H1 (cell line): ENCODE data around the gene SLC4A1AP. TPM values are rescaled to one million over a fixed set of nuclear protein-coding genes. Genes with fewer than 3 reads are reported as not detected.
A peak's percentile ranks its signal among the peaks of the same experiment; 100 is the strongest.

Source experiments
- CTCF ChIA-PET: fragments of 300-600 bp; sonication (Branson Sonifier 250); formaldehyde crosslinking; loops from one replicate; lab custom pipeline; 2021; ENCODE audit not compliant: partially characterized antibody; lab: Charles Lee
- POLR2A ChIA-PET: fragments of 300-600 bp; sonication (Branson Sonifier 250); formaldehyde crosslinking; loops from one replicate; lab custom pipeline; 2021; ENCODE audit warnings: inconsistent platforms; ENCODE audit not compliant: partially characterized antibody; lab: Charles Lee
- DNase-seq, 2 experiments: peaks; one replicate each; pipeline versions ENCODE4 v3.0.0 to v3.0.0-alpha.2; 2010 to 2022; ENCODE audit warnings: low spot score in 2 of 2, low read depth in 1 of 2, mixed read lengths in 1 of 2
- FAIRE-seq: peaks from 2 replicates; lab custom pipeline; 2011; peaks lifted over from hg19 to GRCh38; lab: Jason Lieb, UNC
- H2AFZ ChIP-seq: 2 replicates; pipeline ENCODE4 v1.8.1; 2012; ENCODE audit warnings: low read length, inconsistent platforms
- H2AK5ac ChIP-seq: 2 replicates; pipeline ENCODE4 v1.6.1; 2013; ENCODE audit warnings: low read depth, low read length
- H2BK120ac ChIP-seq: replicated peaks from 2 replicates; pipeline ENCODE3; 2013; ENCODE audit warnings: low read depth, low read length, inconsistent platforms
- H2BK12ac ChIP-seq: 2 replicates; pipeline ENCODE4 v1.6.1; 2013; ENCODE audit warnings: low read depth, low read length
- H2BK15ac ChIP-seq: 2 replicates; pipeline ENCODE4 v1.6.1; 2013; ENCODE audit warnings: low read length
- H2BK20ac ChIP-seq: 2 replicates; pipeline ENCODE4 v1.6.1; 2013; ENCODE audit warnings: low read length
- H2BK5ac ChIP-seq: 2 replicates; pipeline ENCODE4 v1.6.1; 2013; ENCODE audit warnings: low read depth, low read length
- H3K14ac ChIP-seq: 2 replicates; pipeline ENCODE4 v1.6.1; 2013; ENCODE audit warnings: inconsistent platforms; ENCODE audit not compliant: insufficient read length
- H3K18ac ChIP-seq: 2 replicates; pipeline ENCODE4 v1.6.1; 2013; ENCODE audit warnings: low read length; ENCODE audit errors: extremely low read depth
- H3K23ac ChIP-seq: 2 replicates; pipeline ENCODE4 v1.6.1; 2013; ENCODE audit warnings: inconsistent platforms; ENCODE audit not compliant: insufficient read length
- H3K23me2 ChIP-seq: 2 replicates; pipeline ENCODE4 v1.6.1; 2013; ENCODE audit warnings: low read depth, low read length
- H3K27ac ChIP-seq: 2 replicates; pipeline ENCODE4 v1.6.1; 2011; ENCODE audit warnings: low read depth, low read length, inconsistent platforms
- H3K27me3 ChIP-seq, 4 experiments: replicated peaks in 1 of 4; 1 replicate in 1 of 4; 2 replicates in 3 of 4; pipeline versions ENCODE4 v1.6.1 to v1.8.1; 2011 to 2013; ENCODE audit warnings: low read length in 3 of 4, mild to moderate bottlenecking in 3 of 4, inconsistent platforms in 2 of 4, mixed read lengths in 2 of 4, moderate library complexity in 1 of 4; ENCODE audit not compliant: control insufficient read depth in 3 of 4, insufficient read depth in 3 of 4; ENCODE audit errors: extremely low read depth in 1 of 4
- H3K36me3 ChIP-seq, 4 experiments: 2 replicates each; pipeline versions ENCODE4 v1.6.1 to v1.8.1; 2011 to 2013; ENCODE audit warnings: mild to moderate bottlenecking in 4 of 4, low read length in 3 of 4, moderate library complexity in 2 of 4, control low read depth in 1 of 4, inconsistent platforms in 1 of 4; ENCODE audit not compliant: insufficient read depth in 4 of 4, control insufficient read depth in 2 of 4
- H3K4ac ChIP-seq: replicated peaks from 2 replicates; pipeline ENCODE3; 2013; ENCODE audit warnings: low read length, low read depth, mixed read lengths, inconsistent platforms; ENCODE audit not compliant: insufficient read length
- H3K4me1 ChIP-seq, 4 experiments: replicated peaks in 1 of 4; 1 replicate in 1 of 4; 2 replicates in 3 of 4; pipeline versions ENCODE4 v1.6.1 to v1.8.1; 2011 to 2013; ENCODE audit warnings: low read length in 3 of 4, inconsistent platforms in 2 of 4, mixed read lengths in 1 of 4; ENCODE audit not compliant: insufficient read depth in 4 of 4, control insufficient read depth in 3 of 4
- H3K4me2 ChIP-seq, 2 experiments: 2 replicates each; pipeline versions ENCODE4 v1.6.1 to v1.8.1; 2011 to 2013; ENCODE audit warnings: low read depth in 2 of 2, low read length in 2 of 2, control low read depth in 1 of 2, inconsistent platforms in 1 of 2, mild to moderate bottlenecking in 1 of 2; ENCODE audit not compliant: insufficient read depth in 1 of 2
- H3K4me3 ChIP-seq, 4 experiments: fragments of 200-600, 300-600 bp in 1 of 4; sonication (generic), shearing (Covaris generic), sonication (Bioruptor Twin) in 1 of 4; 2 replicates each; pipeline versions ENCODE4 v1.5.1 to v1.8.1; 2011 to 2016; ENCODE audit warnings: low read length in 4 of 4, low read depth in 3 of 4, control low read depth in 2 of 4, inconsistent platforms in 2 of 4, mild to moderate bottlenecking in 2 of 4, mixed read lengths in 1 of 4, moderate library complexity in 1 of 4; ENCODE audit not compliant: insufficient read depth in 2 of 4; ENCODE audit errors: extremely low read depth in 1 of 4
- H3K56ac ChIP-seq: replicated peaks from 2 replicates; pipeline ENCODE3; 2013; ENCODE audit warnings: low read depth, mild to moderate bottlenecking, mixed read lengths, low read length, inconsistent platforms; ENCODE audit not compliant: insufficient read length
- H3K79me1 ChIP-seq: 2 replicates; pipeline ENCODE4 v1.6.1; 2013; ENCODE audit warnings: low read depth, low read length, control low read depth
- H3K79me2 ChIP-seq, 2 experiments: 2 replicates each; pipeline versions ENCODE4 v1.6.1 to v1.8.1; 2012 to 2013; ENCODE audit warnings: low read length in 2 of 2, mild to moderate bottlenecking in 2 of 2, inconsistent platforms in 1 of 2; ENCODE audit not compliant: insufficient read depth in 2 of 2, control insufficient read depth in 1 of 2
- H3K9ac ChIP-seq, 4 experiments: replicated peaks in 1 of 4; 1 replicate in 1 of 4; 2 replicates in 3 of 4; pipeline versions ENCODE4 v1.6.1 to v1.8.1; 2011 to 2013; ENCODE audit warnings: low read depth in 3 of 4, low read length in 3 of 4, control low read depth in 2 of 4, mild to moderate bottlenecking in 2 of 4, moderate library complexity in 2 of 4, inconsistent platforms in 1 of 4; ENCODE audit errors: extremely low read depth in 1 of 4
- H3K9me3 ChIP-seq, 2 experiments: 2 replicates each; pipeline versions ENCODE4 v1.6.1 to v1.8.1; 2012 to 2013; ENCODE audit warnings: mild to moderate bottlenecking in 2 of 2, moderate library complexity in 2 of 2, control low read depth in 1 of 2, inconsistent platforms in 1 of 2, low read depth in 1 of 2, low read length in 1 of 2, mixed read lengths in 1 of 2; ENCODE audit not compliant: insufficient read depth in 2 of 2
- H4K20me1 ChIP-seq, 2 experiments: replicated peaks in 1 of 2; 2 replicates each; pipeline versions ENCODE3 to v1.8.1; 2011 to 2013; ENCODE audit warnings: inconsistent platforms in 2 of 2, low read length in 2 of 2, mild to moderate bottlenecking in 1 of 2; ENCODE audit not compliant: insufficient read depth in 2 of 2, control insufficient read depth in 1 of 2
- H4K5ac ChIP-seq: 2 replicates; pipeline ENCODE4 v1.6.1; 2013; ENCODE audit warnings: low read length, low read depth, mixed read lengths, inconsistent platforms; ENCODE audit not compliant: insufficient read length
- H4K8ac ChIP-seq: 2 replicates; pipeline ENCODE4 v1.8.0; 2013; ENCODE audit warnings: mild to moderate bottlenecking, moderate library complexity, low read length, inconsistent platforms; ENCODE audit not compliant: insufficient read depth; ENCODE audit errors: extremely low read depth
- H4K91ac ChIP-seq: replicated peaks from 2 replicates; pipeline ENCODE3; 2013; ENCODE audit warnings: low read length, mixed read lengths, inconsistent platforms; ENCODE audit not compliant: insufficient read length
- ASH2L ChIP-seq: fragments of 200-600, 300-600 bp; sonication (generic); IDR thresholded peaks from one replicate; pipeline ENCODE4 v1.7.1; 2017; ENCODE audit warnings: low read length
- E2F6 ChIP-seq: IDR thresholded peaks from 2 replicates; pipeline ENCODE4 v1.6.1; 2012; ENCODE audit warnings: inconsistent platforms
- EGR1 ChIP-seq: IDR thresholded peaks from 2 replicates; pipeline ENCODE4 v1.6.1; 2011; ENCODE audit warnings: low read depth, low read length, borderline replicate concordance
- EZH2 ChIP-seq: fragments of 200-600 bp; sonication (generic); IDR thresholded peaks from 2 replicates; pipeline ENCODE4 v1.7.1; 2012; ENCODE audit warnings: low read depth, mild to moderate bottlenecking, moderate library complexity, low read length, inconsistent platforms; ENCODE audit not compliant: severe bottlenecking
- RNF2 ChIP-seq: fragments of 200-900, 300-1000 bp; sonication (generic); IDR thresholded peaks from 2 replicates; pipeline ENCODE4 v1.7.1; 2016; ENCODE audit warnings: borderline replicate concordance, low read depth, mild to moderate bottlenecking, antibody characterized with exemption, low read length; ENCODE audit not compliant: poor library complexity, severe bottlenecking; ENCODE audit errors: missing control alignments
- SRF ChIP-seq: IDR thresholded peaks from 2 replicates; pipeline ENCODE4 v1.6.1; 2011; ENCODE audit warnings: mild to moderate bottlenecking, low read depth, low read length, moderate library complexity
- TBP ChIP-seq: IDR thresholded peaks from 2 replicates; pipeline ENCODE4 v1.6.1; 2011; ENCODE audit warnings: low read depth, low read length, improper control_type of control experiment
- WGBS, 2 experiments: shearing (Covaris generic) in 1 of 2; methylation state at CpG; one replicate each; pipeline versions ENCODE4 v1.1.6 to v1.1.7; 2013 to 2015; ENCODE audit warnings: low lambda C conversion rate in 2 of 2, mixed read lengths in 2 of 2, inconsistent platforms in 1 of 2, low coverage in 1 of 2, missing lambda C conversion rate in 1 of 2; ENCODE audit not compliant: insufficient replicate concordance in 2 of 2, insufficient coverage in 1 of 2, insufficient read length in 1 of 2; ENCODE audit errors: extremely low coverage in 1 of 2, missing lambda C conversion rate in 1 of 2; 5-methylcytosine and 5-hydroxymethylcytosine counted together
- polyA plus RNA-seq, 7 experiments: library from polyadenylated mRNA; depleted of rRNA in 3 of 7; stranded (reverse) in 5 of 7; unstranded in 2 of 7; fragments of >200 nt in 5 of 7; fragments of 200-250 nt in 2 of 7; gene quantifications; 1 replicate in 5 of 7; 2 replicates in 1 of 7; 4 replicates in 1 of 7; pipeline versions ENCODE4 v1.2.1 to v1.2.3, GENCODE V29; 2011 to 2013; ENCODE audit warnings: missing spikeins in 2 of 7, mixed read lengths in 2 of 7
- total RNA-seq: library from RNA; stranded (reverse); fragmentation: NEBNext Ultra II Directional; extraction: Animal tissue kit (Norgen Biotek cat#: 25700); gene quantifications from 2 replicates; pipeline ENCODE4 v1.2.1, GENCODE V29; 2021

The SLC4A1AP gene
- total and polyA plus RNA-seq, 2 of the 8 experiments (the other 6 are each of a cell fraction or from before 2014, with no cell fraction given) = 8.1 to 18.4 TPM

GRCh38 chr2:27714053-27714452, 50.4 kb downstream of the SLC4A1AP start:
- POLR2A ChIA-PET = interaction anchor here (0.9 to 1.7 kb wide), 3 partner anchors 22 to 43 kb away, joined by 3 read pairs; no protein-coding TSS in a partner anchor
- H2BK5ac ChIP-seq = no peak overlapping the region
- H3K4ac ChIP-seq = no peak overlapping the region
- no peak overlapping the region for H2BK20ac ChIP-seq
- peak overlapping the region in 1 of 2 experiments; percentile 76; a peak in 1 of 4 replicates for H3K4me2 ChIP-seq
- H3K14ac ChIP-seq = no peak overlapping the region
- no peak overlapping the region for H2AFZ ChIP-seq
- peaks cover 3 to 16% (median 6%) of the 10 kb centered on the region in 4 experiments; a peak in 6 of 7 replicates for H3K4me1 ChIP-seq
- peak overlapping the region; percentile 5; the same call in 1 of the 2 replicates for H3K18ac ChIP-seq
- FAIRE-seq (no peak), DNase-seq (no peak)
- H3K56ac ChIP-seq = no peak overlapping the region
- H3K27ac ChIP-seq = no peak overlapping the region
- no peak overlapping the region for H3K23ac ChIP-seq
- no peak overlapping the region for H4K5ac ChIP-seq
- CTCF ChIA-PET = interaction anchor here (0.8 to 5.0 kb wide), 6 partner anchors 8 to 739 kb away, joined by 3 to 51 read pairs (median 4); no protein-coding TSS in a partner anchor
- no peaks in the 10 kb centered on the region for H3K79me2 ChIP-seq
- 85% methylated on average over 8 of the region's 8 CpGs; no CpG with 5 or more reads in 1 of the 2 experiments for WGBS, 2 experiments
- H3K27me3 ChIP-seq = no peaks in the 10 kb centered on the region
- no peaks in the 10 kb centered on the region for H3K79me1 ChIP-seq
- H2BK15ac ChIP-seq = no peak overlapping the region
- no peaks in the 10 kb centered on the region for H3K9me3 ChIP-seq
- H4K8ac ChIP-seq = no peak overlapping the region
- H2BK120ac ChIP-seq = no peak overlapping the region
- TF ChIP-seq EGR1 (no peak), TBP (no peak), EZH2 (no peak), RNF2 (no peak), E2F6 (no peak), ASH2L (no peak), SRF (no peak)
- no peaks in the 10 kb centered on the region; a peak in 1 of 8 replicates for H3K36me3 ChIP-seq
- H3K23me2 ChIP-seq = peaks cover 11% of the 10 kb centered on the region; the same call in 1 of the 2 replicates
- H2BK12ac ChIP-seq = 0 out of 2 replicates have a peak overlapping the region, but pooled peaks have one; percentile 68
- H4K91ac ChIP-seq = no peak overlapping the region
- no peaks in the 10 kb centered on the region for H4K20me1 ChIP-seq
- H3K9ac ChIP-seq = no peak overlapping the region
- H3K4me3 ChIP-seq = no peak overlapping the region; a peak in 1 of 8 replicates
- no peak overlapping the region for H2AK5ac ChIP-seq
